Central memory CD8-positive, alpha-beta T cell (primary cell): ENCODE data around the gene FBXO5.

Experiments used
- ATAC-seq: fragments of 150-1000 bp; cut with Tn5 transposase; replicated peaks from 2 replicates; pipeline ENCODE4 v1.10.0; 2022; ENCODE audit warnings: mild to moderate bottlenecking, moderate FRiP score, moderate number of reproducible peaks; ENCODE audit not compliant: poor library complexity, severe bottlenecking; ENCODE audit errors: extremely low read depth
- DNase-seq, 2 donors: peaks; one replicate each; pipeline ENCODE4 v3.0.0; 2021; ENCODE audit warnings: low spot score in 2 of 2
- H3K27ac Mint-ChIP-seq: one replicate; pipeline ENCODE4 v1.8.0; 2022; ENCODE audit warnings: low read depth, mild to moderate bottlenecking, moderate library complexity, mixed read lengths
- H3K27me3 Mint-ChIP-seq: one replicate; pipeline ENCODE4 v1.8.0; 2022; ENCODE audit warnings: mixed read lengths
- H3K36me3 Mint-ChIP-seq: one replicate; pipeline ENCODE4 v1.8.0; 2022; ENCODE audit warnings: mild to moderate bottlenecking, moderate library complexity, mixed read lengths; ENCODE audit not compliant: insufficient read depth
- H3K4me1 Mint-ChIP-seq: one replicate; pipeline ENCODE4 v1.8.0; 2022; ENCODE audit warnings: mixed read lengths
- H3K4me3 Mint-ChIP-seq: one replicate; pipeline ENCODE4 v1.8.0; 2022; ENCODE audit warnings: mild to moderate bottlenecking, moderate library complexity, mixed read lengths
- H3K9me3 Mint-ChIP-seq: one replicate; pipeline ENCODE4 v1.8.0; 2022; ENCODE audit warnings: mixed read lengths

The FBXO5 gene, protein sequence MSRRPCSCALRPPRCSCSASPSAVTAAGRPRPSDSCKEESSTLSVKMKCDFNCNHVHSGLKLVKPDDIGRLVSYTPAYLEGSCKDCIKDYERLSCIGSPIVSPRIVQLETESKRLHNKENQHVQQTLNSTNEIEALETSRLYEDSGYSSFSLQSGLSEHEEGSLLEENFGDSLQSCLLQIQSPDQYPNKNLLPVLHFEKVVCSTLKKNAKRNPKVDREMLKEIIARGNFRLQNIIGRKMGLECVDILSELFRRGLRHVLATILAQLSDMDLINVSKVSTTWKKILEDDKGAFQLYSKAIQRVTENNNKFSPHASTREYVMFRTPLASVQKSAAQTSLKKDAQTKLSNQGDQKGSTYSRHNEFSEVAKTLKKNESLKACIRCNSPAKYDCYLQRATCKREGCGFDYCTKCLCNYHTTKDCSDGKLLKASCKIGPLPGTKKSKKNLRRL

DNA sequence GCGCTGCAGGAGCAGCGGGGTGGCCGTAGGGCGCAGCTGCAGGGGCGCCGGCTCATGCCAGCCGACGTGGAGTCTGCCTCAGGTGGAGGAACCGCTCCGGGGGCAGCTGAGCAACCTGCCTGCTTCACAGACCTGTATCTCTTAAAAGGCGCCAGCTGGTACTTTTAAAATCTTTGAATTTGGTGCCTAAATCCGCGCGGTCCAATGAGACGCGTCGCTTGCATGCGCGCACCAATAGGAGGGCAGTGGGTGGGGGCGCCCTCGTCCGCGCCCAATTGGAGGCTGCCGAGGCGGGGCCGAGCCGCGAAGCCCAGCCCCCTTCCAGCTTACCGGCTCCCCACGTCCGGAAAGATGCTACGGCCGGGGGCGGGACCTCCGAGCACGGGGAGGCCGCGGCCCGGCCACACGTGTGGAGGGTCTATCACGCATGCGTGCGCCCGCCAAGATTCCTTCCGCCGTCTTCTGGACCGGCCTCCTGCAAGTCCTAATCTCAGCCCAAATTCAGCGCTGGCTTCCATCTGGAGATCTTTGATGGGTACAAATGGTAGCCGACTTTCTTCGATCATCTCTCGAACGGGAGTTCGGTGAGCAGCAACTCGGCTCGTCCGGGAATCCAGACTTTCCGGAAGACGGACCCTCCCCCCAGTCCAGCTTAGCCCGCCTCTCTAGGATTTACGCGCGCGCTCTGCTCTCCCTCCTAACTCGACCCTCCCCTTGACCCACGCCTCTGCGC, at the start of gene FBXO5:
Gene FBXO5 (minus strand): TSS at position 138 of the 733 bp plus-strand sequence. CDS start 82 bp downstream, at position 56.
- Mint-ChIP-seq H3K9me3 (no peaks in the 10 kb centered on the region), H3K36me3 (peaks cover 24% of the 10 kb centered on the region), H3K27ac (peak within 1 kb of the TSS; percentile 97), H3K4me3 (peak within 1 kb of the TSS; percentile 91), H3K27me3 (no peaks in the 10 kb centered on the region), H3K4me1 (peaks cover 39% of the 10 kb centered on the region)
- ATAC-seq, result peak; percentile 90
- peak; percentile 95 to 96 for DNase-seq

DNA sequence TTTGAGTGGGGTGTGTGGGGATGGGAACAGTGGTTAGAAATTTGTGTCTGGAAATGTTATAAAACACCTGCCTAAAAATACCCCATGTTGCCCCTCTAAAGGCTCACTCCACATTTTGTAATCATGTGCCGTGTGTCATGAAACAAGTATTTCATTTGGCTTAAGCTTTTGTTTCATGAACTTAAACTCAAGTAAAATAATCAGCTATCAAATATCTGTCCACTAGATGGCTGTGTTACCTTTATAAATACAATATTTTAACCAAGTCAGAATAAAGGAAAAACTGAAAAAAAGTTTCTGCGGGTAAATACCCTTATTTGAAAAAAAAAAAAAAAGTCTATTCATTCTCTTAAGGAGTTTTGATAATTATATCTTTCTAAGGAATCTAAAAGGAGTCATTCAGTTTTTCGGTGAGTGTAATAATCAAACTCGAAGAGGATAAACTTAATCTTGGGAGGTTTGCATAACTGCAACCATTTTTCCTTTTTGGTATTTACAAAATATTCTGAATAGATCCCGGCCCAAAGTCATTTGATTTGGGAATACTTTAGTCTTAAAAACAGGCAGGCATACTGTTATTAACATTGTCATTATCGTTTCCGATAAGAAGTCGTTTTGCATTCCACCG, 49.5 kb upstream of the FBXO5 start:
- ATAC-seq (no peak), DNase-seq (no peak)
- Mint-ChIP-seq H3K27ac (no peak overlapping the region), H3K27me3 (peaks cover 41% of the 10 kb centered on the region), H3K4me1 (no peaks in the 10 kb centered on the region), H3K36me3 (no peaks in the 10 kb centered on the region), H3K9me3 (no peaks in the 10 kb centered on the region), H3K4me3 (no peak overlapping the region)

DNA sequence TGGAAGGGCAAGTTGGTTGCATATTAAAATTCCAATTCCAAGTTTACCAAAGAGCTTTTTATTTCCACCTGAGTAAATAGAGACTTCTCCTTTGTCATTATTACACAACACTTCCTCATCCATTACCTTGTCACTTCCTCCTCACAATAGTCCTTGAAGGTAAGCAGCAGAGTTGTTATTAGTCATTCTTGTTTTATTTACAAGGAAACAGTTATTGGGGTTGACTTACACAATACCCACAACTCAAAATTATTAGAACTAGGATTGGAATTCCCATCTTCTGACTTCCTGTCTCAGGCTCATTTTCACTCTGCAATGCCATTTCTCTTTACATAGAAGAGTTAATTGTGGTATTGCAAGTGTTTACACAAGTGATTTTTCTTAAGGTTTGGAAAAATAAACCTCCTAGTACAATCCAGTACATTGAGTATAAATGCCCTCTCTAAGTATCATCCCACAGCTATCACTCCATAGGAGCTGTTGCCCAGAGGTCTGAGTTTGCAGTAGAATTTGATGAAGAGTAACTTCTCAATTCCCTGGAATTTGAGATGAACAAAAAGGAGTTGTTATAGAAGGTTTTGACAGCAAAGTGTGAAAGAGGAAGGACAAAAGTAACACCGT, 48.6 kb upstream of the FBXO5 start:
- DNase-seq (no peak), ATAC-seq (no peak)
- Mint-ChIP-seq H3K27me3 (peaks cover 50% of the 10 kb centered on the region), H3K4me1 (no peaks in the 10 kb centered on the region), H3K36me3 (no peaks in the 10 kb centered on the region), H3K27ac (no peak overlapping the region), H3K9me3 (no peaks in the 10 kb centered on the region), H3K4me3 (no peak overlapping the region)

DNA sequence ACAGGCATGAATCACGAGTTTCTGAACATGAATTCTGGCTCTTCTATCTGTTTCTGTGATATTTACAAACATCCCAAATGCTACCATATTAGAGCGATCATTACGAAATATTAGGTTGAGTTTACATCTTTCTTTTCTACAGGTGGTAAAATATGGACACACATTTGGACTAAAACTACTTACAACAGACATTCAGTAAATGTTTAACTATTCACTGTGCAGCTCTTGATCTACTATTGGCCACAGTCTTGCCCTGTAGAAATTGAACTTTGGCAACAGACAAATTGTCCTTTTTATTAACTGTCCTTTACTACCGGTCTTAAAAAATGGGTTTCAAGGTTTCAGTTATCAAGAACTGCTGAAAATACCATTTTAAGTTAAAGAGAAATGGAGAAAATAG, 46.1 kb upstream of the FBXO5 start:
- Mint-ChIP-seq H3K9me3 (no peaks in the 10 kb centered on the region), H3K27me3 (peaks cover 63% of the 10 kb centered on the region), H3K4me3 (no peak overlapping the region), H3K27ac (no peak overlapping the region), H3K4me1 (peaks cover 3% of the 10 kb centered on the region), H3K36me3 (no peaks in the 10 kb centered on the region)
- ATAC-seq (no peak), DNase-seq (no peak)

DNA sequence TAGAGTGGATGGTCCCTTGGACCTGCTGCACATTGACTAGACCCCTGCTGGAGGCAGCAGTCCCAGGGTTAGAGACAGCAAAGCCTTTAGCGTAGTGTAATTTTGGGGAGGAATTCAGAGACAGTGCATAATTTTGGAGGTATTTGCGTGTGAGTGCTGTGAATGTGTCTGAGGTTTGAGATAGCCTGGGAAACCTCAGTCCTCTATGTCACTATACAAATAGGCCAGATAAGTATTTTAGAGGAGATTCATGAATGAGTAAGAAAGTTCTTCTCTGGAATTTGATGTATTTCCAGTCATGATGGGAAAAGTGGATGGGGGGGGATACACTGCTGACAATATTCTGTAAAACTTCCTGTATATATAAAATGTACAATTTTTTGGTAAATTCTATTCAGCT, 45.4 kb upstream of the FBXO5 start:
- Mint-ChIP-seq H3K27me3 (peaks cover 67% of the 10 kb centered on the region), H3K4me1 (peaks cover 3% of the 10 kb centered on the region), H3K36me3 (no peaks in the 10 kb centered on the region), H3K27ac (no peak overlapping the region), H3K4me3 (no peak overlapping the region), H3K9me3 (no peaks in the 10 kb centered on the region)
- ATAC-seq, result no peak
- no peak for DNase-seq

DNA sequence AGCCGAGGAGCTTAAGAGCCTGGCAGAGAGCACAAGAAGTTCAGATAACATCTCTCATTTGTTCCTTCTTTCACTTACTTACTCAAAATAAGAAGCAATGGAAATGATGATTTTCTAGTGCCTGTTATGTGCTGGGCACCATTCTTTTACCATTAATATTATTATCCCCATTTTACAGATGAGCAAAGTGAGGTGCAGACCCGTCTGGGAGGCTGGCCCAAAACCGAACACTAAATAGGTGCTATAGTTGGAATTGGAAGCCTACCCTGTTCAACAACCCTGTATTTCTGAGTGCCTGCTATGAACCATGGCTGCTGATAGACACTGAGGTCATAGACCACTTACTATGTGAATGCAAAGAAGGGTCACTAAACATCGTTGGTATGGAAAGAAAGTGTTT, 44.6 kb upstream of the FBXO5 start:
- Mint-ChIP-seq H3K9me3 (no peaks in the 10 kb centered on the region), H3K4me1 (peaks cover 3% of the 10 kb centered on the region), H3K4me3 (no peak overlapping the region), H3K36me3 (no peaks in the 10 kb centered on the region), H3K27me3 (peaks cover 67% of the 10 kb centered on the region), H3K27ac (no peak overlapping the region)
- DNase-seq, result no peak
- no peak for ATAC-seq

DNA sequence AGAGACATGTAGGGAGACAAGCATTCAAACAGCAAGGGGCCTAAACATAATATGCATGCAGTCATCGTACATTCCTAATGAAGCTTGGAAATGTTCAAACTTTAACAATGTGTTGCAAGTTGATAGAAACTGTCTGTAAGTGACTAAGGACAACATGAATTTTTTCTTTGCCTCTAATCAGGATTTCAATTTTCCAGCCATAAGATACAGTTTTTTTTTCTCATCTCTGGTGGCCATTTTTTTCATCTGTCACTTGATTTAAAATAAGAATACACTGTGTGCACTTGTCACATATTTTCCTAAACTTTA, 41.8 kb upstream of the FBXO5 start:
- H3K36me3 Mint-ChIP-seq, result no peaks in the 10 kb centered on the region
- H3K9me3 Mint-ChIP-seq, result no peaks in the 10 kb centered on the region
- H3K4me1 Mint-ChIP-seq, result peaks cover 3% of the 10 kb centered on the region
- DNase-seq (no peak), ATAC-seq (no peak)
- H3K4me3 Mint-ChIP-seq, result no peak overlapping the region
- peaks cover 50% of the 10 kb centered on the region for H3K27me3 Mint-ChIP-seq
- H3K27ac Mint-ChIP-seq, result no peak overlapping the region

DNA sequence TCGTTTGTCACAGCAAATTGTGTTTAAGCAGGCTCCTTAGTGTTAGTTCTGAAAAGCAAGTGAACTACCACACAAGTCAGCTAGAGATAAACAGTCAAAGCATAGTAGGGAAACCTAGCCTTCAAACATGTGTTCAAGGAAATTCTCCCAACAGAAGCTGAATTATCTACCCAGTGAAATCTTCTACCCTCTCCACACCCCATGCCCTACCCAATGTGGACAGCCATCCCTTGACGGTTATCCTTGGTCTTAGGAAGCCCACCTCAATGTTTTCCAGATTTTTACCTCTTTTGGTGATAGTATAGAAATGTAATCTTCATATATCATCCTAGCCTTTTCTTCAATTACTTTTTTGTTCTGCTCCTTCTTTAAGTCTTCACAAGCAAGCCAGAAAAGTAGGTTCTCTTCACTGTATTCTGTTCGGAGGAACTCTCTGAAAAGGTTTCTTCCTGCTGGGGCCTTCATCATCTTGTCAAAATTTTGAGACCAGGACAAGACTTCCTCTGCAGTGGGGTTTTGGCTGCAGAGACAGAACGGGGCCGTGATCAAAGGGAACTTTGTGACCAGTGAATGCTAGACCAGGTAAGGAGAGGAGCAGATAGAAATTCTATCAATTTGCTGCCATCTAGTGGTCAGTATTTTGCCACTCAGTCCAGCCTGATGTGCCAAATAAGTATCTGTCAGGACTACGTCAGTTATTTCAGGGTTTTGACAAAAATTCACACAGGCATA, 41.3 kb upstream of the FBXO5 start:
- no peak overlapping the region for H3K27ac Mint-ChIP-seq
- peaks cover 48% of the 10 kb centered on the region for H3K27me3 Mint-ChIP-seq
- DNase-seq, result peak; percentile 14 to 15
- no peaks in the 10 kb centered on the region for H3K9me3 Mint-ChIP-seq
- no peak overlapping the region for H3K4me3 Mint-ChIP-seq
- ATAC-seq, result peak; percentile 79
- H3K36me3 Mint-ChIP-seq, result no peaks in the 10 kb centered on the region
- H3K4me1 Mint-ChIP-seq, result peaks cover 3% of the 10 kb centered on the region

DNA sequence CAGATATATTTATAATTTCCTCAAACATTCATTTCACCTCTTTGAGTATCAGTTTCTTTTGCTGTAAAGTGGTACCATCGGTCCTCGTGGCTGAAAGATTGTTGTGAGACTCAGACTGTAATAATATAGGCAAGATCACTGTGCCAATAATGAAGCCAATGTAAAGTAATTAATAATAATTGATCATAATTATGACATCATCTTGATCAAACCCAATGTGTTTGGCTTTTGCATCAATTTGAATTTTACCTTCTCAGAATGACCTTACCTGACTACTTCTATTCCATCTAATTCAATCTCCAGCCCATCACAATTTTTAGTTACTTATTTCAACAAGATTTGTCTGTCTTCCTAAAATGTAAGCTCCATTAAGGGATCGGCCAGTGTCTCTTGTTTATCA, 35.5 kb upstream of the FBXO5 start:
- no peaks in the 10 kb centered on the region for H3K9me3 Mint-ChIP-seq
- no peak for ATAC-seq
- no peak overlapping the region for H3K4me3 Mint-ChIP-seq
- no peak overlapping the region for H3K27ac Mint-ChIP-seq
- H3K36me3 Mint-ChIP-seq, result no peaks in the 10 kb centered on the region
- H3K27me3 Mint-ChIP-seq, result peaks cover 60% of the 10 kb centered on the region
- DNase-seq, result no peak
- H3K4me1 Mint-ChIP-seq, result no peaks in the 10 kb centered on the region

DNA sequence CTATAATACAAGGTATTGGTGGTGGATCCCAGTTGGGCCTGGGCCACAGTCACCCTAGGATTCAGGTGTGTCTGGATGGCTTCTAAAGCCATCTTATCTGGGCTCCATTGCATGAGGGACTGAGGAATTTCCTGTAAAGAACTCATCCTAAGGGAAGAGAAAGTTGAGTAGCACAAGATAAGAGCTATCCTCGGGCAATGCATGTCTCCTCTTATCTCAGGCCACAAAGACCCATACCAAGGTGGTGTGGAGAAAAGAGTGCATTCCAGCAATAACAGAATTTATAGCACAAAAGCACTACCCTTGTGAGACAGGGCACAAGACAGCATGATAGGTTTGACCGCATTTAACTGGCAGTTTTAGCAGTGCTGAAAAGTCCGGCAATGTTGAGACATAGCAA, 34.0 kb upstream of the FBXO5 start:
- no peak for DNase-seq
- no peak overlapping the region for H3K27ac Mint-ChIP-seq
- no peaks in the 10 kb centered on the region for H3K9me3 Mint-ChIP-seq
- no peaks in the 10 kb centered on the region for H3K4me1 Mint-ChIP-seq
- no peak for ATAC-seq
- peaks cover 66% of the 10 kb centered on the region for H3K27me3 Mint-ChIP-seq
- no peaks in the 10 kb centered on the region for H3K36me3 Mint-ChIP-seq
- H3K4me3 Mint-ChIP-seq, result no peak overlapping the region

DNA sequence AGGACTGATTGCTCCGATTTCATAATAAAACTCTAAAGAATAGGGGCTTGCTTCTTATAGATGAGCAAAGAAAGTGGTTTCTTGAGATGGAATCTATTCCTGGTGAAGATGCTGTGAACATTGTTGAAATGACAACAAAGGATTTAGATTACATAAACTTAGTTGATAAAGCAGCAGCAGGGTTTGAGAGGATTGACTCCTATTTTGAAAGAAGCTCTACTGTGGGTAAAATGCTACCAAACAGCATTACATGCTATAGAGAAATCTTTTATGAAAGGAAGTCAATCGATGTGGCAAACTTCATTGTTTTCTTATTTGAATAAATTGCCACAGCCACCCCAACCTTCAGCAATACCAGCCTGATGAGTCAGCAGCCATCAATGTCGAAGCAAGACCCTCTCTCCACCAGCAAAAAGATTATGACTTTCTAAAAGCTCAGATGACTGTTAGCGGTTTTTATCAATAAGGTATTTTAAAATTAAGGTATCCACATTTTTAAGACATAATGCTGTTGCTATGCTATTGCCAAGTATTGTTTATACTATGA, 32.3 kb upstream of the FBXO5 start:
- no peak overlapping the region for H3K27ac Mint-ChIP-seq
- DNase-seq (no peak), ATAC-seq (no peak)
- H3K9me3 Mint-ChIP-seq, result no peaks in the 10 kb centered on the region
- H3K36me3 Mint-ChIP-seq, result no peaks in the 10 kb centered on the region
- H3K4me3 Mint-ChIP-seq, result no peak overlapping the region
- peaks cover 58% of the 10 kb centered on the region for H3K27me3 Mint-ChIP-seq
- H3K4me1 Mint-ChIP-seq, result no peaks in the 10 kb centered on the region

DNA sequence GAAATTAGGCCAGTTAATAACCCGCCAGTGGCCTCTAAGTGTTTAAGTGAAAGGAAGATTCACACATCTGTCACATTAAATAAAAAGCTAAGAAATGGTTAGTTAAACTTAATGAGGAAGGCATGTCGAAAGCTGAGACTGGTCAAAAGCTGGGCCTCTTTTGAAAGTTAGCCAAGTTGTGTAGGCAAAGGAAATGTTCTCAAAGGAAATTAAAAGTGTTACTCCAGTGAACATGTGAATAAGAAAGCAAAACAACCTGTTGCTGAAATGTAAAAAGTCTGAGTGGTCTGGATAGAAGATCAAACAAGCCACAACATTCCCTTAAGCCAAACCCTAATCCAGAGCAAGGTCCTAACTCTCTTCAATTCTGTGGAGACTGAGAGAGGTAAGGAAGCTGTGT, 30.6 kb upstream of the FBXO5 start:
- Mint-ChIP-seq H3K27ac (no peak overlapping the region), H3K9me3 (no peaks in the 10 kb centered on the region), H3K4me1 (no peaks in the 10 kb centered on the region)

More for the DNA sequence above, 30.6 kb upstream of the FBXO5 start:
- H3K27me3 Mint-ChIP-seq, result peaks cover 56% of the 10 kb centered on the region
- DNase-seq (no peak), ATAC-seq (no peak)
- H3K4me3 Mint-ChIP-seq, result no peak overlapping the region
- H3K36me3 Mint-ChIP-seq, result no peaks in the 10 kb centered on the region
